K562 treated with DMSO at 1 percent for 48 hours (cell line): Measurements from ENCODE around the gene GATB. TPM values are rescaled to one million over a fixed set of nuclear protein-coding genes. Genes with fewer than 3 reads are reported as not detected.

Source experiments
- total RNA-seq: library from RNA; unstranded; fragments of 300-600 nt; gene quantifications from 2 replicates; pipeline ENCODE4 v1.2.3, GENCODE V29; 2022; ENCODE audit warnings: low replicate concordance; ENCODE audit errors: extremely low read depth

Gene GATB
- total RNA-seq = not detected in 2 replicates

GRCh38 chr4:151760712-151761661 is at the start of gene GATB:
Gene GATB, minus strand, starts transcription at chr4:151761007. Its CDS starts 25 bp downstream, at chr4:151760982.

